SU-DHL-6 (cell line): ENCODE data around the gene TEC.

Experiments
- H2AFZ ChIP-seq: fragments of 200-600 bp; sonication (generic); 2 replicates; pipeline ENCODE4 v1.6.1; 2014; ENCODE audit warnings: low read depth, mild to moderate bottlenecking, moderate library complexity, mixed read lengths, antibody characterized with exemption, low read length; ENCODE audit not compliant: severe bottlenecking
- H3F3A ChIP-seq: fragments of 200-600 bp; shearing (Covaris generic); 2 replicates; pipeline ENCODE4 v1.6.0; 2016; ENCODE audit warnings: antibody characterized with exemption, mild to moderate bottlenecking; ENCODE audit not compliant: insufficient read depth
- H3K27ac ChIP-seq: fragments of 200-600 bp; sonication (generic); 2 replicates; pipeline ENCODE4 v1.5.1; 2016; ENCODE audit warnings: low read depth, mild to moderate bottlenecking, low read length, moderate library complexity, mixed read lengths
- H3K27me3 ChIP-seq: fragments of 200-600 bp; sonication (generic), shearing (Covaris generic); 2 replicates; pipeline ENCODE4 v1.6.0; 2014; ENCODE audit warnings: mild to moderate bottlenecking, low read length
- H3K36me3 ChIP-seq: fragments of 200-600 bp; sonication (generic); 2 replicates; pipeline ENCODE4 v1.6.1; 2014; ENCODE audit warnings: mild to moderate bottlenecking, low read length, mixed read lengths
- H3K4me2 ChIP-seq: fragments of 300-600, 200-600 bp; shearing (Covaris generic), sonication (generic); 2 replicates; pipeline ENCODE4 v1.6.0; 2014; ENCODE audit warnings: low read length, low read depth, mild to moderate bottlenecking; ENCODE audit not compliant: poor library complexity, severe bottlenecking
- H3K4me3 ChIP-seq: fragments of 200-600 bp; sonication (generic); 2 replicates; pipeline ENCODE4 v1.5.1; 2014; ENCODE audit warnings: antibody characterized with exemption, low read length, mild to moderate bottlenecking, mixed read lengths; ENCODE audit not compliant: insufficient read depth, poor library complexity, severe bottlenecking
- H3K79me2 ChIP-seq: fragments of 200-600 bp; sonication (generic); 2 replicates; pipeline ENCODE4 v1.6.1; 2014; ENCODE audit warnings: mild to moderate bottlenecking, low read length, moderate library complexity; ENCODE audit not compliant: insufficient read depth
- H3K9ac ChIP-seq: fragments of 200-600 bp; sonication (generic); 2 replicates; pipeline ENCODE4 v1.7.0; 2014; ENCODE audit warnings: mild to moderate bottlenecking, low read length
- H3K9me2 ChIP-seq: fragments of 200-600 bp; sonication (generic); replicated peaks from 2 replicates; pipeline ENCODE4 v1.6.1; 2014; ENCODE audit warnings: low read length; ENCODE audit not compliant: insufficient read depth
- H3K9me3 ChIP-seq: fragments of 200-600 bp; sonication (generic); 2 replicates; pipeline ENCODE4 v1.6.1; 2014; ENCODE audit warnings: low read length, mixed read lengths; ENCODE audit not compliant: insufficient read depth
- H4K20me1 ChIP-seq: fragments of 200-600 bp; sonication (generic); 2 replicates; pipeline ENCODE4 v1.6.1; 2014; ENCODE audit warnings: low read depth, mild to moderate bottlenecking, antibody characterized with exemption, low read length, moderate library complexity, mixed read lengths
- EZH2phosphoT487 ChIP-seq: fragments of 200-600 bp; sonication (generic), shearing (Covaris generic); conservative IDR thresholded peaks from 2 replicates; pipeline ENCODE4 v1.6.1; 2018; ENCODE audit warnings: mild to moderate bottlenecking, antibody characterized with exemption, low read length, moderate library complexity, mixed read lengths
- TF ChIP-seq, protein P1 (sequence below): fragments of 200-600 bp; sonication (generic); IDR thresholded peaks from one replicate; pipeline ENCODE4 v1.5.1; 2017; ENCODE audit warnings: antibody characterized with exemption, mild to moderate bottlenecking, low read length, moderate library complexity; ENCODE audit not compliant: insufficient read depth, poor library complexity, severe bottlenecking

The TEC gene

DNA sequence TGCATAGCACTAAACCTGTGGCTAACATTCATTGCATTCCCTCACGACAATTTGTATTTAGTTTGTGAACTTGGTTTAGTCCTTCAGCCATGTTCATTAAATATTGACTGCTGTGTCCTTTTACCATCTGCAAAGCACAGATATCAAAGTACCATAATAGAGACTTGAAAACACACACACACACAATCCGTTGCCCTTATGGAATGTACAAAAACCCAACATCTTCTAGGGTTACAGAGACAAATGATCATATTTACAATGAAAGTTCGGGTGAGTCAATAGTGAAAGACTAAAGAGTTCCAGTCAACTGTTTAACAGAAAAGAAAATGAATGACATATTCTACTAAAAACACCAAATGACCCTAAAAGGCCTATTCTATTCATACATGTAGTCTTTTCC is 84.8 kb downstream of the TEC start:
- Histone ChIP-seq H3K79me2 (peaks cover 80% of the 10 kb centered on the region), H2AFZ (no peak overlapping the region), H3K9ac (no peak overlapping the region), H3K4me2 (no peak overlapping the region), H3K9me2 (no peaks in the 10 kb centered on the region), H3K9me3 (no peaks in the 10 kb centered on the region), H3K4me3 (no peak overlapping the region), H3F3A (peaks cover 10% of the 10 kb centered on the region; the same call in 1 of the 2 replicates), H3K27ac (no peak overlapping the region; the same call in 1 of the 2 replicates), H4K20me1 (no peaks in the 10 kb centered on the region), H3K27me3 (no peaks in the 10 kb centered on the region), H3K36me3 (peaks cover 10% of the 10 kb centered on the region; the same call in 1 of the 2 replicates)
- TF ChIP-seq, protein P1, sequence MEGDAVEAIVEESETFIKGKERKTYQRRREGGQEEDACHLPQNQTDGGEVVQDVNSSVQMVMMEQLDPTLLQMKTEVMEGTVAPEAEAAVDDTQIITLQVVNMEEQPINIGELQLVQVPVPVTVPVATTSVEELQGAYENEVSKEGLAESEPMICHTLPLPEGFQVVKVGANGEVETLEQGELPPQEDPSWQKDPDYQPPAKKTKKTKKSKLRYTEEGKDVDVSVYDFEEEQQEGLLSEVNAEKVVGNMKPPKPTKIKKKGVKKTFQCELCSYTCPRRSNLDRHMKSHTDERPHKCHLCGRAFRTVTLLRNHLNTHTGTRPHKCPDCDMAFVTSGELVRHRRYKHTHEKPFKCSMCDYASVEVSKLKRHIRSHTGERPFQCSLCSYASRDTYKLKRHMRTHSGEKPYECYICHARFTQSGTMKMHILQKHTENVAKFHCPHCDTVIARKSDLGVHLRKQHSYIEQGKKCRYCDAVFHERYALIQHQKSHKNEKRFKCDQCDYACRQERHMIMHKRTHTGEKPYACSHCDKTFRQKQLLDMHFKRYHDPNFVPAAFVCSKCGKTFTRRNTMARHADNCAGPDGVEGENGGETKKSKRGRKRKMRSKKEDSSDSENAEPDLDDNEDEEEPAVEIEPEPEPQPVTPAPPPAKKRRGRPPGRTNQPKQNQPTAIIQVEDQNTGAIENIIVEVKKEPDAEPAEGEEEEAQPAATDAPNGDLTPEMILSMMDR = no peak
- no peak for TF ChIP-seq EZH2phosphoT487

DNA sequence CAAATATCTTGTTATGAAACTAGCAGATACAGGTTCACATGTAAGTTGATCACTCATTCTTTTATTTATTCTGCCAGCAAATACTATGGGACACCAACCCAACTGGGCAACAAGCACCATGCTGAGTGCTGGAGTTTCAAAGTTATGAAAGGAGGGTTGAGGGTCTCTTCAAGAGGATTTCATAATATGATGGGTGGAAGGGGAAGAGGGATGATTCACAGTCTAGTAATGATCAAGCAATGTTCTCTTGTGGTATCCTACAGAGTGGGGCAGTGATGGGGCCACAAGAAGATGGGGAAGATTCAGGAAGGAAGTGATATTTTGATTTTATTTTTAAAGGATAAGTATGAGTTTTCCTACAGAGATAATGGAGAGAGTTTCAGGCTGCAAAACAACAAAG is 89.4 kb downstream of the TEC start:
- H3K79me2 ChIP-seq = peaks cover 93% of the 10 kb centered on the region
- 0 out of 2 replicates have a peak overlapping the region, but pooled peaks have one; percentile 8 for H3K27ac ChIP-seq
- H3K4me2 ChIP-seq = no peak overlapping the region
- H3K4me3 ChIP-seq = no peak overlapping the region
- H3K36me3 ChIP-seq = peaks cover 11% of the 10 kb centered on the region
- H2AFZ ChIP-seq = no peak overlapping the region
- H4K20me1 ChIP-seq = no peaks in the 10 kb centered on the region
- no peak for TF ChIP-seq EZH2phosphoT487
- TF ChIP-seq, protein P1 = no peak
- H3K27me3 ChIP-seq = no peaks in the 10 kb centered on the region
- peaks cover 9% of the 10 kb centered on the region; the same call in 1 of the 2 replicates for H3F3A ChIP-seq
- peaks cover 5% of the 10 kb centered on the region; the same call in 1 of the 2 replicates for H3K9me3 ChIP-seq
- H3K9me2 ChIP-seq = no peaks in the 10 kb centered on the region
- no peak overlapping the region for H3K9ac ChIP-seq

DNA sequence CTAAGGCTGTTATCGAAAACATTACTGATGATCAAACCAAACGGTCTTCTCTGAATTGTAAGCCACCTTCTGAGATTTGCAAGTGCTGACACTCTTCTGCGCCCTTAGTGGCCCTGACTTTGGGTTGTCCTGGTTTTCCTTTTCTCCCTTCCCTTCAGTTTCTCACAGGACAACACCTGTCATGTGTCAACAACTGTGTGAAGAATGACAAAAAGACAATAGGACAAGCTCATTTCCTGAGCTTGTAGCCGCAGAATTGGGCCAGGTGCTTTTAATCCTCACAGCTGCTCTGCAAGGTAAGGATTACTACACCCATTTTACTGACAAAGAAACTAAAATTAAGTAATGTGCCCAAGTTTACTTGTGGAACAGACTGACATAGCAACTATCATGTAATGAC is 90.7 kb downstream of the TEC start:
- H3K4me2 ChIP-seq = no peak overlapping the region
- H3K36me3 ChIP-seq = peaks cover 18% of the 10 kb centered on the region
- no peaks in the 10 kb centered on the region for H3K27me3 ChIP-seq
- no peaks in the 10 kb centered on the region for H4K20me1 ChIP-seq
- no peak overlapping the region for H3K4me3 ChIP-seq
- TF ChIP-seq, protein P1 = no peak
- TF ChIP-seq EZH2phosphoT487 = no peak
- H3K9ac ChIP-seq = no peak overlapping the region
- H3F3A ChIP-seq = peaks cover 5% of the 10 kb centered on the region; the same call in 1 of the 2 replicates
- H3K9me3 ChIP-seq = peaks cover 5% of the 10 kb centered on the region; the same call in 1 of the 2 replicates
- no peak overlapping the region for H2AFZ ChIP-seq
- no peak overlapping the region for H3K27ac ChIP-seq
- H3K79me2 ChIP-seq = peaks cover 82% of the 10 kb centered on the region
- no peaks in the 10 kb centered on the region for H3K9me2 ChIP-seq
